GM21381 (cell line): Measurements from ENCODE around the gene SLC5A2.

Source experiments
- ATAC-seq: cut with Tn5 transposase; IDR thresholded peaks from one replicate; pipeline ENCODE4 v1.9.1; 2021; ENCODE audit warnings: mild to moderate bottlenecking, moderate library complexity; ENCODE audit not compliant: unreplicated experiment

SLC5A2 gene

GRCh38 chr16:31459687-31460581 lies 23.0 kb upstream of the SLC5A2 start:
- ATAC-seq: peak; percentile 73

GRCh38 chr16:31460582-31461002 lies 22.3 kb upstream of the SLC5A2 start:
- ATAC-seq: no peak

DNA sequence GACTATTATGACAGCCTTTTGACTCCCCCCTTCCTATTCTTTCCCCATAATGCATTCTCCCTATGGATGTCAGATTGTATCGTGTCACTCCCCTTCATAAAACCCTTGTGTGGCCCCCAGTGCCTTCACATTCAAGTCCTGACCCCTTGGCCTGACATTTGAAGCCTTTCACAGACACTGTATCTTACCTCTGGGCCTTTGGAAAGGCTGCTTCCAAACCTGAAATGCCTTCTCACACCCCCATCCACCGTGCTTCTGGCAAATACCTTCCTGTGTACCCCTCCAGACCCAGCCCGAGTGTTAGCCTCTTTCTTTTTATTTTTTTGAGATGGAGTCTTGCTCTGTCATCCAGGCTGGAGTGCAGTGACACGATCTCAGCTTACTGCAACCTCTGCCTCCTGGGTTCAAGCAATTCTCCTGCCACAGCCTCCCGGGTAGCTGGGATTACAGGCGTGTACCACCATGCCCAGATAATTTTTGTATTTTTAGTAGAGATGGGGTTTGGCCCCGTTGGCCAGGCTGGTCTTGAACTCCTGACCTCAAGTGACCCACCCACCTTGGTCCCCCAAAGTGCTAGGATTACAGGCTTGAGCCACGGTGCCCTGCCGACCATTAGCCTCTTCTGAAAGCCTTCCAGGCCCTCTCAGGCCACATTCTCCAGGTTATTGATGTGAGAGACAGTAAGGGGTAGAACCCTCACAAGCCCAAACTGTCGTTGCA lies 21.6 kb upstream of the SLC5A2 start:
- ATAC-seq: no peak

GRCh38 chr16:31461921-31462804 lies 20.8 kb upstream of the SLC5A2 start:
- ATAC-seq: no peak

DNA sequence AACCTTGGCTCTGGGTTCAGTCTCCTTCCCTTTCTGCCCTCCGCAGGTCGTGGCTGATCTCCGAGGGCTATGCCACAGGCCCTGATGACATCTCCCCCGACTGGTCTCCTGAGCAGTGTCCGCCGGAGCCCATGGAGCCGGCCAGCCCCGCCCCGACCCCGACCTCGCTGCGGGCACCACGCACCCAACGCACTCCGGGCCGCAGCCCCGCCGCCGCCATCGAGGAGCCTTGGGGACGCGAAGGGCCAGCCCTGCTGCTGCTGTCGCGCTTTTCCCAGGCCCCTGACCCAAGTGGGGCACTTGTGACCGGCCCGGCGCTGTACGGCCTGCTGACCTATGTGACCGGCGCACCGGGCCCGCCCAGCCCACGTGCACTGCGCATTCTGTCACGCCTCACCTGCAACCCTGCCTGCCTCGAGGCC lies 18.6 kb upstream of the SLC5A2 start:
- no peak for ATAC-seq

DNA sequence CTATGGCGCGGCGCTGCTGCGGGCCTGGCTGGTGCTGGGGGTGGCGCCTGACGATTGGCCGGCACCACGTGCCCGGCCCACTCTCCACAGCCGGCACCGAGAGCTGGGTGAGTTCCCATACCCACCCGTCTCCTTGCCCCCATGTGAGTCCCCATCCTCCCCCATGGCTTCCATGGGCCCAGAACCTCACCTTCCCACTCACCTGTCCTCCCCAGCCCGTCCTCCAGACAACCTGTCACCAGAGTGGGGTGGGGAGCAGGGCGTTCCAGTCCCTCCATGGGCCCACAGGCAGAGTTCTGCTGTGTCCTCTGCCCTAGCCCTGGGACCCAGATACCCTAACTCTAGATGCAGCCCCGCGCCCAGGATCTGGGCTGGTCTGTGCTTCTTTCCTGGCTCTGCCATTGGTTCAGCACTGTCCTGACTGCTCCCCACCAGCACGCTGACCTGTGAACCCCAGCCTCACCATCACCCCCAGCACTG lies 18.1 kb upstream of the SLC5A2 start:
- ATAC-seq: no peak

- ATAC-seq: no peak
These were observed 17.0 kb upstream of the SLC5A2 start for GRCh38 chr16:31465788-31466370.

DNA sequence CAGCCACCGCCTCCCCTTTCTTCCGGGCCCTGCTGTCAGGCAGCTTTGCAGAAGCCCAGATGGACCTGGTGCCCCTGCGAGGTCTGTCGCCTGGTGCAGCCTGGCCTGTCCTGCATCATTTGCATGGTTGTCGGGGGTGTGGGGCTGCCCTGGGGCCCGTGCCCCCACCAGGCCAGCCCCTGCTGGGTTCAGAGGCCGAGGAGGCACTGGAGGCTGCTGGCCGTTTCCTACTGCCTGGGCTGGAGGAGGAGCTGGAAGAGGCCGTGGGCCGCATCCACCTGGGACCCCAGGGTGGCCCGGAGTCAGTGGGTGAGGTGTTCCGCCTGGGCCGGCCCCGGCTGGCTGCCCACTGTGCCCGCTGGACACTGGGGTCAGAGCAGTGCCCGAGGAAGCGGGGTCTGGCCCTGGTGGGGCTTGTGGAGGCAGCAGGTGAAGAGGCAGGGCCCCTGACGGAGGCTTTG lies 16.5 kb upstream of the SLC5A2 start:
- ATAC-seq: no peak

DNA sequence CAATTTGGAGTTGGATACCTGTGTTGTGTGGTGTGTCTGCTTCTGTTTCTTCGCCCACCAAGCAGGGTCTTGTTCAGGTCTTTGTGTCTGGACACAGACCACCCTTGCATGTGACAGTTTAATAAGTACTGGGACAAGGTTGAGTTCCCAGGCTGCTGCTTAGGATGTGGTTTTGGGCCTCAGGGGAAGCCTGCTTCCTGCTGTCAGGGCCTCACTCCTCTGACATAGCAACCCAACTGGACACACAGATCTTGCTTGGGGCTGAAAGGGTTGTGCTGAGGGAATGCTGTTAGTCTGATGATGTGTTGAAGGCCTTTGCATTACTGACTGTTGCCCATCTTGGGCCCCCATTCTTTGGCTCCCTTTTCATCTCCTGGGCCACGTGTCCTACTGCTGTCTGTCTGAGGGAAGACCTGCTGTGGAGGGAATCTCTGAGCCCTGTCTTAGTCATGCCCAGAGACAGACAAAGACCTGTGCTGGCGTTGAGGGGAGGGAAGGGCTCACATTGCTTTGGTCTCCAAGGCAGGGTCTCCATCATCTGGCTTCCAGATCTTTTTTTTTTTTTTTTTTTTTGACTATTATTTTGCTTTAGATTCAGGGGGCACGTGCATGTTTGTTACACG lies 15.7 kb upstream of the SLC5A2 start:
- ATAC-seq: no peak

DNA sequence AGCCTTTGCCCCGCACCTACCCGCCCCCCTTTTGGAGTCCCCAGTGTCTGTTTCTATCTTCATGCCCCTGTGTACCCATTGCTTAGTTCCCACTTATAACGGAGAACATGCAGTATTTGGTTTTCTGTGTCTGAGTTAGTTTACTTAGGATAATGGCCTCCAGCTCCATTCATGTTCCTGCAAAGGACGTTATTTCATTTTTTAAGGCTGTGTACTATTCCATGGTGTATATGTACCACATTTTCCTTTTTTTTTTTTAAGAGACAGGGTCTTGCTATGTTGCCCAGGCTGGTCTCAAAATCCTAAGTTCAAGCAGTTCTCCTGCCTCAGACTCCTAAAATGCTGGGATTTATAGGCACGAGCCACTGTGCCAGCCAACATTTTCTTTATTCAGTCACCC lies 15.1 kb upstream of the SLC5A2 start:
- ATAC-seq: no peak

- ATAC-seq: no peak
These were observed 12.3 kb upstream of the SLC5A2 start for GRCh38 chr16:31470615-31471014.

DNA sequence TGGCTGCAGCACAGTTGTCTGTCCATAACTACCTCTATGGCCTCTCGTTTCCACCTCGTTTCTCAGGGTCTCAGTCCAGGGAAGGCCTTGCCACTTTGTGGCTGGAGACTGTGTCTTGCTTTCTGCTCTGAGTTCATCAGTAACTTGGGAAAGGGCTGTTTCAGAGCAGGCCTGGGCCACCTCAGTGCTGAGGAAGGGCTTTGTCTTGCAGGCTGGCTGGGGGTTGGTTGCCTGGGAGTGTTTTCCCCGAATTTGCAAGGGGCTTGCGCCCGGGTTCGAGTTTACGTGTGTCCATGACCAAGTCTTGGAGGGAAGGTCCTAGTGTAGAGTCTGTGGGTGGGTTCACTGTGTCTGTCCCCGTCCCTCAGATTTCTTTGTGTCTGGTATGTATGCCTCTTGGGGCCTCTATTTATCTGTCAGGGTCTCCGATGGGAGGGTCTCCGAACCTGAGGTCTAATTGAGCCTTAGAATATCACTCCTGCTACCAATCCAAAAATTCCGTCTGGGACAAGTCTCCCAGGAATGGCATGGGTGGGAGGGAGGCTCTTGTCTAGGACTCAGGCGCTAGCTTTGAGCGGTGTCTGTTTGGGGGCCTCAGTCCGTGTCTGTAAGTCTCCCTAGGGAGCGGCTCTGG lies 11.6 kb upstream of the SLC5A2 start:
- no peak for ATAC-seq

GRCh38 chr16:31471875-31472708 lies 10.8 kb upstream of the SLC5A2 start, which contains the start of gene TGFB1I1:
Gene TGFB1I1 (plus strand): TSS chr16:31472152. CDS start chr16:31472189, 37 bp downstream.
- ATAC-seq: no peak

- ATAC-seq: no peak
These were observed 10.2 kb upstream of the SLC5A2 start for GRCh38 chr16:31472709-31473203.

DNA sequence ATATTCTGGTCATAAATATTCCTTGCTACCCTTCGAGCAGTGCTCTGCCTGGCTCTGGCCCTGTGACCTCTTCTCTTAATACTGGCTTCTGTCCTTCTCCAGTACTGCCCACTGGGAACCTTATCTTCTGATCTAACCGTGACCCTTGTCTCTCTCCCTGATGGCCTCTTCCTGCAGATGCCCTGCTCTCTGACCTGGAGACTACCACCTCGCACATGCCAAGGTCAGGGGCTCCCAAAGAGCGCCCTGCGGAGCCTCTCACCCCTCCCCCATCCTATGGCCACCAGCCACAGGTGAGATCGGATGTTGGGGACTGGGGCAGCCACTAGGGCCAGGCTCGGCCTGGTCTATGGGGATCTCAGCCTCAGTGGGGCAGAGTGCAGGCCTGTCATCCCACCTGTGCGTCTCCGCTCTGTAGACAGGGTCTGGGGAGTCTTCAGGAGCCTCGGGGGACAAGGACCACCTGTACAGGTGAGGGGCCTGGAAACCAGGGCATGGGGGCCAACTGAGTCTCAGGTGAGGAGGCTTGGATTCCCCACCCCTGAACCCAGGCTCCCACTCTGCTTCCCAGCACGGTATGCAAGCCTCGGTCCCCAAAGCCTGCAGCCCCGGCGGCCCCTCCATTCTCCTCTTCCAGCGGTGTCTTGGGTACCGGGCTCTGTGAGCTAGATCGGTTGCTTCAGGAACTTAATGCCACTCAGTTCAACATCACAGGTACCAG lies 9.5 kb upstream of the SLC5A2 start:
- ATAC-seq: no peak

GRCh38 chr16:31474173-31474714 lies 8.7 kb upstream of the SLC5A2 start:
- ATAC-seq: no peak
